GM18873 (cell line): ENCODE data around the gene C19orf44.
"Not testable (repeated sequence)": the region's sequence is repeated elsewhere in the genome, so short reads cannot be mapped to it uniquely, and the experiment has no call there.

Experiments used
- ATAC-seq: cut with Tn5 transposase; IDR thresholded peaks from one replicate; pipeline ENCODE4 v1.9.1; 2021; ENCODE audit warnings: mild to moderate bottlenecking, moderate library complexity, moderate number of reproducible peaks; ENCODE audit not compliant: unreplicated experiment, low FRiP score

C19orf44 gene

GRCh38 chr19:16530540-16531379 is 34.6 kb downstream of the C19orf44 start:
- ATAC-seq: no peak

GRCh38 chr19:16531380-16531669 is 35.1 kb downstream of the C19orf44 start:
- no peak for ATAC-seq

- ATAC-seq: no peak
Observed at GRCh38 chr19:16532440-16533234, 36.4 kb downstream of the C19orf44 start.

GRCh38 chr19:16535381-16535780 is 39.2 kb downstream of the C19orf44 start:
- no peak for ATAC-seq

- no peak for ATAC-seq
Observed at GRCh38 chr19:16536130-16536529, 39.9 kb downstream of the C19orf44 start.

- ATAC-seq: no peak
Observed at GRCh38 chr19:16537111-16537510, 40.9 kb downstream of the C19orf44 start.

- no peak for ATAC-seq
Observed at GRCh38 chr19:16540948-16541347, 44.8 kb downstream of the C19orf44 start.

GRCh38 chr19:16541526-16542044 is 45.4 kb downstream of the C19orf44 start:
- ATAC-seq: peak; percentile 12

- peak; percentile 59 for ATAC-seq
Observed at GRCh38 chr19:16542045-16542909, 46.1 kb downstream of the C19orf44 start, which contains the start of gene CHERP. CHERP (minus strand) TSS chr19:16542437; CDS start chr19:16542378, 59 bp downstream.

- no peak for ATAC-seq
Observed at GRCh38 chr19:16542910-16543472, 46.8 kb downstream of the C19orf44 start.

GRCh38 chr19:16543734-16544133 is 47.5 kb downstream of the C19orf44 start:
- not testable (repeated sequence) for ATAC-seq

- no peak for ATAC-seq
Observed at GRCh38 chr19:16544473-16545231, 48.5 kb downstream of the C19orf44 start.

GRCh38 chr19:16548956-16549355 is 52.8 kb downstream of the C19orf44 start:
- no peak for ATAC-seq

- ATAC-seq: not testable (repeated sequence)
Observed at GRCh38 chr19:16551902-16552301, 55.7 kb downstream of the C19orf44 start.

GRCh38 chr19:16554776-16555175 is 58.6 kb downstream of the C19orf44 start:
- ATAC-seq: no peak

GRCh38 chr19:16559780-16560276 is 63.6 kb downstream of the C19orf44 start:
- ATAC-seq: no peak

GRCh38 chr19:16561382-16561781 is 65.2 kb downstream of the C19orf44 start:
- no peak for ATAC-seq

- ATAC-seq: no peak
Observed at GRCh38 chr19:16562608-16563025, 66.4 kb downstream of the C19orf44 start.

GRCh38 chr19:16564842-16565241 is 68.6 kb downstream of the C19orf44 start:
- no peak for ATAC-seq
